Measurements from ENCODE around the gene CHD9NB. TPM values are rescaled to one million over a fixed set of nuclear protein-coding genes. Genes with fewer than 3 reads are reported as not detected.
"Not testable (repeated sequence)": the region's sequence is repeated elsewhere in the genome, so short reads cannot be mapped to it uniquely, and the experiment has no call there.

The CHD9NB gene
- total RNA-seq, 1 donor from 2014 or later, result not detected

- Mint-ChIP-seq H3K36me3 (ENCODE audit: low read depth) (peaks cover 34% of the 10 kb centered on the region), H3K27me3 (no peaks in the 10 kb centered on the region), H3K27ac (no peak overlapping the region), H3K9me3 (no peaks in the 10 kb centered on the region), H3K4me1 (peaks cover 34% of the 10 kb centered on the region), H3K4me3 (no peak overlapping the region)
- POLR2A ChIA-PET, result interaction anchor here (0.6 kb wide), 2 partner anchors 18 to 20 kb away, joined by 3 read pairs; no protein-coding TSS in a partner anchor
- CTCF ChIA-PET, result interaction anchor here (2.3 kb wide), 1 partner anchor 10 kb away, joined by 5 read pairs; no protein-coding TSS in a partner anchor
- no peak for TF ChIP-seq CTCF (IDR thresholded peaks at IDR 0.05)
- ATAC-seq (ENCODE audit: low read depth) (no peak), DNase-seq (no peak)
- intact Hi-C loops (cut with micrococcal nuclease), result no loop called here
Observed at GRCh38 chr16:53081032-53081424, 28.3 kb upstream of the CHD9NB start.

GRCh38 chr16:53080345-53081031 is 27.8 kb upstream of the CHD9NB start:
- POLR2A ChIA-PET, result interaction anchor here (0.6 kb wide), 2 partner anchors 19 to 20 kb away, joined by 3 read pairs; no protein-coding TSS in a partner anchor
- Mint-ChIP-seq H3K27me3 (no peaks in the 10 kb centered on the region), H3K4me3 (no peak overlapping the region), H3K4me1 (peaks cover 37% of the 10 kb centered on the region), H3K9me3 (no peaks in the 10 kb centered on the region), H3K36me3 (ENCODE audit: low read depth) (peaks cover 39% of the 10 kb centered on the region), H3K27ac (no peak overlapping the region)
- intact Hi-C loops (cut with micrococcal nuclease), result no loop called here
- ATAC-seq (ENCODE audit: low read depth) (no peak), DNase-seq (no peak)
- CTCF ChIA-PET, result interaction anchor here (0.9 to 2.3 kb wide), 2 partner anchors 11 to 18 kb away, joined by 4 to 5 read pairs; no protein-coding TSS in a partner anchor
- TF ChIP-seq CTCF (IDR thresholded peaks at IDR 0.05), result no peak

- POLR2A ChIA-PET, result interaction anchor here (1.0 to 1.5 kb wide), 3 partner anchors 12 to 20 kb away, joined by 3 to 4 read pairs (median 3); no protein-coding TSS in a partner anchor
- CTCF ChIA-PET, result interaction anchor here (0.9 to 2.3 kb wide), 2 partner anchors 13 to 23 kb away, joined by 3 to 5 read pairs; no protein-coding TSS in a partner anchor
- Mint-ChIP-seq H3K4me3 (no peak overlapping the region), H3K4me1 (peaks cover 49% of the 10 kb centered on the region), H3K36me3 (ENCODE audit: low read depth) (peaks cover 44% of the 10 kb centered on the region), H3K27me3 (no peaks in the 10 kb centered on the region), H3K9me3 (peaks cover 4% of the 10 kb centered on the region), H3K27ac (no peak overlapping the region)
- intact Hi-C loops (cut with micrococcal nuclease), result no loop called here
- no peak for TF ChIP-seq CTCF (IDR thresholded peaks at IDR 0.05)
- no peak for DNase-seq
- ATAC-seq (ENCODE audit: low read depth), result no peak
Observed at GRCh38 chr16:53078765-53079485, 26.2 kb upstream of the CHD9NB start.

- Mint-ChIP-seq H3K36me3 (ENCODE audit: low read depth) (peaks cover 44% of the 10 kb centered on the region), H3K27ac (no peak overlapping the region), H3K27me3 (no peaks in the 10 kb centered on the region), H3K4me1 (peaks cover 55% of the 10 kb centered on the region), H3K4me3 (no peak overlapping the region), H3K9me3 (peaks cover 5% of the 10 kb centered on the region)
- ChIA-PET CTCF (no interaction called here), POLR2A (interaction anchor here (1.5 kb wide), 1 partner anchor 21 kb away, joined by 3 read pairs; no protein-coding TSS in a partner anchor)
- TF ChIP-seq CTCF (IDR thresholded peaks at IDR 0.05), result no peak
- DNase-seq, result no peak
- intact Hi-C loops (cut with micrococcal nuclease), result no loop called here
- ATAC-seq (ENCODE audit: low read depth), result no peak
Observed at GRCh38 chr16:53078247-53078646, 25.6 kb upstream of the CHD9NB start.

GRCh38 chr16:53075461-53075860 is 22.8 kb upstream of the CHD9NB start:
- Mint-ChIP-seq H3K4me1 (peaks cover 63% of the 10 kb centered on the region), H3K36me3 (ENCODE audit: low read depth) (peaks cover 35% of the 10 kb centered on the region)
- CTCF ChIA-PET; POLR2A ChIA-PET; H3K27ac Mint-ChIP-seq; intact Hi-C loops (cut with micrococcal nuclease); DNase-seq; H3K9me3 Mint-ChIP-seq; ATAC-seq (ENCODE audit: low read depth); H3K27me3 Mint-ChIP-seq; H3K4me3 Mint-ChIP-seq: not testable (repeated sequence)

GRCh38 chr16:53074296-53074695 is 21.6 kb upstream of the CHD9NB start:
- intact Hi-C loops (cut with micrococcal nuclease); H3K4me3 Mint-ChIP-seq; POLR2A ChIA-PET; ATAC-seq (ENCODE audit: low read depth); H3K27me3 Mint-ChIP-seq; DNase-seq; H3K27ac Mint-ChIP-seq; CTCF ChIA-PET; H3K9me3 Mint-ChIP-seq: not testable (repeated sequence)
- Mint-ChIP-seq H3K36me3 (ENCODE audit: low read depth) (peaks cover 34% of the 10 kb centered on the region), H3K4me1 (peaks cover 71% of the 10 kb centered on the region)

All from activated B cell treated with CpG ODN at 0.5 μM for 24 hours (primary cell).